ENCODE measurements around the gene CDCA7. TPM values are rescaled to one million over a fixed set of nuclear protein-coding genes. Genes with fewer than 3 reads are reported as not detected.

CDCA7 gene
- total and polyA plus RNA-seq, 7 experiments from 2014 or later, result 0.46 to 86.7 (median 0.85) TPM

GRCh38 chr2:173347305-173348168 lies 7.1 kb upstream of the CDCA7 start:
- Histone ChIP-seq H3K36me3 (ENCODE audit: control insufficient read depth in 2 of 3, insufficient read depth in 3 of 3, low read length in 3 of 3) (no peaks in the 10 kb centered on the region), H3K27me3 (ENCODE audit: control insufficient read depth in 2 of 2, insufficient read depth in 2 of 2, low read length in 2 of 2) (no peaks in the 10 kb centered on the region), H3K4me1 (ENCODE audit: control insufficient read depth in 2 of 2, insufficient read depth in 2 of 2, low read length in 2 of 2) (no peaks in the 10 kb centered on the region), H3K4me3 (ENCODE audit: low read length) (no peak overlapping the region), H3K27ac (ENCODE audit: low read depth, low read length) (no peak overlapping the region), H3K9me3 (ENCODE audit: control insufficient read depth in 2 of 3, low read length in 3 of 3) (peaks cover 0 to 5% (median 3%) of the 10 kb centered on the region in 3 experiments)
- ATAC-seq (no peak), DNase-seq (no peak)
- no peak overlapping the region for H3K27ac Mint-ChIP-seq
- H3K4me1 Mint-ChIP-seq, result peaks cover 0 to 6% (median 0%) of the 10 kb centered on the region in 7 donors
- no peak overlapping the region for H3K4me3 Mint-ChIP-seq
- peaks cover 0 to 4% (median 0%) of the 10 kb centered on the region in 5 donors for H3K36me3 Mint-ChIP-seq
- peaks cover 19 to 34% (median 23%) of the 10 kb centered on the region in 5 donors for H3K27me3 Mint-ChIP-seq
- POLR2A ChIA-PET, result no interaction called here
- H3K9me3 Mint-ChIP-seq, result peaks cover 0 to 21% (median 8%) of the 10 kb centered on the region in 11 donors
- CTCF ChIA-PET, result no interaction called here
- intact Hi-C loops (cut with micrococcal nuclease), result no loop called here

- POLR2A ChIA-PET, result no interaction called here
- CTCF ChIA-PET, result no interaction called here
- peaks cover 0 to 6% (median 4%) of the 10 kb centered on the region in 5 donors for H3K36me3 Mint-ChIP-seq
Observed at GRCh38 chr2:173349287-173349686, 5.4 kb upstream of the CDCA7 start.

GRCh38 chr2:173350383-173350782 lies 4.3 kb upstream of the CDCA7 start:
- H3K4me1 ChIP-seq (ENCODE audit: control insufficient read depth in 2 of 2, insufficient read depth in 2 of 2, low read length in 2 of 2), result peaks cover 6 to 7% of the 10 kb centered on the region in 2 donors
- ChIA-PET POLR2A (no interaction called here), CTCF (no interaction called here)
- H3K9me3 ChIP-seq (ENCODE audit: control insufficient read depth in 2 of 3, low read length in 3 of 3), result peaks cover 0 to 5% (median 3%) of the 10 kb centered on the region in 3 experiments
- H3K27me3 Mint-ChIP-seq, result peaks cover 22 to 51% (median 35%) of the 10 kb centered on the region in 5 donors
- no peaks in the 10 kb centered on the region for H3K36me3 ChIP-seq (ENCODE audit: control insufficient read depth in 2 of 3, insufficient read depth in 3 of 3, low read length in 3 of 3)
- H3K9me3 Mint-ChIP-seq, result peaks cover 0 to 18% (median 8%) of the 10 kb centered on the region in 11 donors
- DNase-seq (no peak), ATAC-seq (no peak)
- no peak overlapping the region for H3K27ac ChIP-seq (ENCODE audit: low read depth, low read length)
- no peak overlapping the region for H3K4me3 ChIP-seq (ENCODE audit: low read length)
- peaks cover 7 to 23% (median 8%) of the 10 kb centered on the region in 7 donors for H3K4me1 Mint-ChIP-seq
- no peak overlapping the region for H3K27ac Mint-ChIP-seq
- intact Hi-C loops (cut with micrococcal nuclease), result loop anchor here in 1 of 2 donors (10.0 kb wide), 2 partner anchors 216 to 796 kb away; partner anchors contain the start of gene PDK1
- H3K4me3 Mint-ChIP-seq, result no peak overlapping the region
- H3K36me3 Mint-ChIP-seq, result peaks cover 0 to 6% (median 3%) of the 10 kb centered on the region in 5 donors
- H3K27me3 ChIP-seq (ENCODE audit: control insufficient read depth in 2 of 2, insufficient read depth in 2 of 2, low read length in 2 of 2), result peaks cover 0 to 2% of the 10 kb centered on the region in 2 donors

More at GRCh38 chr2:173349287-173349686, 5.4 kb upstream of the CDCA7 start:
- no peak for DNase-seq
- no peaks in the 10 kb centered on the region for H3K36me3 ChIP-seq (ENCODE audit: control insufficient read depth in 2 of 3, insufficient read depth in 3 of 3, low read length in 3 of 3)
- no peak for ATAC-seq
- Mint-ChIP-seq H3K27ac (no peak overlapping the region), H3K27me3 (peaks cover 22 to 48% (median 33%) of the 10 kb centered on the region in 5 donors), H3K9me3 (peaks cover 0 to 21% (median 8%) of the 10 kb centered on the region in 11 donors), H3K4me3 (no peak overlapping the region), H3K4me1 (peaks cover 5 to 22% (median 6%) of the 10 kb centered on the region in 7 donors)
- intact Hi-C loops (cut with micrococcal nuclease), result no loop called here
- peaks cover 2 to 6% of the 10 kb centered on the region in 2 donors for H3K4me1 ChIP-seq (ENCODE audit: control insufficient read depth in 2 of 2, insufficient read depth in 2 of 2, low read length in 2 of 2)
- no peak overlapping the region for H3K4me3 ChIP-seq (ENCODE audit: low read length)
- peaks cover 0 to 5% (median 3%) of the 10 kb centered on the region in 3 experiments for H3K9me3 ChIP-seq (ENCODE audit: control insufficient read depth in 2 of 3, low read length in 3 of 3)
- H3K27me3 ChIP-seq (ENCODE audit: control insufficient read depth in 2 of 2, insufficient read depth in 2 of 2, low read length in 2 of 2), result peaks cover 0 to 2% of the 10 kb centered on the region in 2 donors
- H3K27ac ChIP-seq (ENCODE audit: low read depth, low read length), result no peak overlapping the region

- CTCF ChIA-PET, result no interaction called here
- Mint-ChIP-seq H3K9me3 (peaks cover 0 to 7% (median 0%) of the 10 kb centered on the region in 11 donors), H3K27me3 (peaks cover 22 to 64% (median 49%) of the 10 kb centered on the region in 5 donors), H3K36me3 (peaks cover 0 to 14% (median 4%) of the 10 kb centered on the region in 5 donors), H3K4me3 (no peak overlapping the region), H3K4me1 (peaks cover 7 to 33% (median 18%) of the 10 kb centered on the region in 7 donors), H3K27ac (no peak overlapping the region)
- ATAC-seq, result no peak
- H3K36me3 ChIP-seq (ENCODE audit: control insufficient read depth in 2 of 3, insufficient read depth in 3 of 3, low read length in 3 of 3), result no peaks in the 10 kb centered on the region
- H3K27me3 ChIP-seq (ENCODE audit: control insufficient read depth in 2 of 2, insufficient read depth in 2 of 2, low read length in 2 of 2), result peaks cover 0 to 2% of the 10 kb centered on the region in 2 donors
- no peak overlapping the region for H3K4me3 ChIP-seq (ENCODE audit: low read length)
- intact Hi-C loops (cut with micrococcal nuclease), result loop anchor here in 1 of 2 donors (10.0 kb wide), 2 partner anchors 217 to 797 kb away; partner anchors contain the start of gene PDK1
- POLR2A ChIA-PET, result no interaction called here
- peaks cover 0 to under 1% (median 0%) of the 10 kb centered on the region in 3 experiments for H3K9me3 ChIP-seq (ENCODE audit: control insufficient read depth in 2 of 3, low read length in 3 of 3)
- peaks cover 6 to 17% of the 10 kb centered on the region in 2 donors for H3K4me1 ChIP-seq (ENCODE audit: control insufficient read depth in 2 of 2, insufficient read depth in 2 of 2, low read length in 2 of 2)
- no peak for DNase-seq
- no peak overlapping the region for H3K27ac ChIP-seq (ENCODE audit: low read depth, low read length)
Observed at GRCh38 chr2:173351879-173352278, 2.8 kb upstream of the CDCA7 start.

- peak overlapping the region; percentile 67 for H3K4me3 ChIP-seq (ENCODE audit: low read length)
- ATAC-seq, result no peak
- Mint-ChIP-seq H3K4me1 (peaks cover 7 to 47% (median 18%) of the 10 kb centered on the region in 7 donors), H3K36me3 (peaks cover 0 to 15% (median 4%) of the 10 kb centered on the region in 5 donors), H3K27ac (peak overlapping the region in 2 of 9 donors; percentile 4 to 97), H3K4me3 (peak overlapping the region in 8 of 10 donors; percentile 5 to 95 (median 92)), H3K9me3 (peaks cover 0 to 2% (median 0%) of the 10 kb centered on the region in 11 donors), H3K27me3 (peaks cover 18 to 68% (median 50%) of the 10 kb centered on the region in 5 donors)
- ChIA-PET CTCF (no interaction called here), POLR2A (no interaction called here)
- H3K4me1 ChIP-seq (ENCODE audit: control insufficient read depth in 2 of 2, insufficient read depth in 2 of 2, low read length in 2 of 2), result peaks cover 6 to 17% of the 10 kb centered on the region in 2 donors
- no peaks in the 10 kb centered on the region for H3K36me3 ChIP-seq (ENCODE audit: control insufficient read depth in 2 of 3, insufficient read depth in 3 of 3, low read length in 3 of 3)
- DNase-seq, result no peak
- H3K9me3 ChIP-seq (ENCODE audit: control insufficient read depth in 2 of 3, low read length in 3 of 3), result no peaks in the 10 kb centered on the region
- H3K27me3 ChIP-seq (ENCODE audit: control insufficient read depth in 2 of 2, insufficient read depth in 2 of 2, low read length in 2 of 2), result peaks cover 0 to 2% of the 10 kb centered on the region in 2 donors
- intact Hi-C loops (cut with micrococcal nuclease), result loop anchor here in 1 of 2 donors (10.0 kb wide), 2 partner anchors 219 to 799 kb away; partner anchors contain the start of gene PDK1
- H3K27ac ChIP-seq (ENCODE audit: low read depth, low read length), result no peak overlapping the region
Observed at GRCh38 chr2:173353556-173353955, 1.1 kb upstream of the CDCA7 start.

GRCh38 chr2:173354073-173354581 lies 545 bp upstream of the CDCA7 start:
- H3K36me3 Mint-ChIP-seq, result peaks cover 0 to 17% (median 4%) of the 10 kb centered on the region in 5 donors
- H3K36me3 ChIP-seq (ENCODE audit: control insufficient read depth in 2 of 3, insufficient read depth in 3 of 3, low read length in 3 of 3), result no peaks in the 10 kb centered on the region
- peak overlapping the region; percentile 87 to 95 (median 90) for H3K4me3 Mint-ChIP-seq
- H3K9me3 Mint-ChIP-seq, result peaks cover 0 to 2% (median 0%) of the 10 kb centered on the region in 11 donors
- peaks cover 0 to 2% of the 10 kb centered on the region in 2 donors for H3K27me3 ChIP-seq (ENCODE audit: control insufficient read depth in 2 of 2, insufficient read depth in 2 of 2, low read length in 2 of 2)
- H3K4me3 ChIP-seq (ENCODE audit: low read length), result peak overlapping the region; percentile 67
- peaks cover 6 to 17% of the 10 kb centered on the region in 2 donors for H3K4me1 ChIP-seq (ENCODE audit: control insufficient read depth in 2 of 2, insufficient read depth in 2 of 2, low read length in 2 of 2)
- peaks cover 7 to 52% (median 18%) of the 10 kb centered on the region in 7 donors for H3K4me1 Mint-ChIP-seq
- peak overlapping the region in 2 of 9 donors; percentile 23 to 97 for H3K27ac Mint-ChIP-seq
- DNase-seq (peak in 2 of 9 donors; percentile 10 to 32), ATAC-seq (no peak)
- POLR2A ChIA-PET, result no interaction called here
- H3K9me3 ChIP-seq (ENCODE audit: control insufficient read depth in 2 of 3, low read length in 3 of 3), result no peaks in the 10 kb centered on the region
- intact Hi-C loops (cut with micrococcal nuclease), result loop anchor here in 1 of 2 donors (1.0 to 10.0 kb wide), 6 partner anchors 16 to 895 kb away; partner anchors contain the start of genes MAP3K20, OLA1, PDK1 and SP3
- CTCF ChIA-PET, result no interaction called here
- H3K27ac ChIP-seq (ENCODE audit: low read depth, low read length), result no peak overlapping the region
- peaks cover 18 to 65% (median 50%) of the 10 kb centered on the region in 5 donors for H3K27me3 Mint-ChIP-seq
